H1 (cell line): Measurements from ENCODE around the gene OR51M1. TPM values are rescaled to one million over a fixed set of nuclear protein-coding genes. Genes with fewer than 3 reads are reported as not detected.

ENCODE experiments used
- CTCF ChIA-PET: fragments of 300-600 bp; sonication (Branson Sonifier 250); formaldehyde crosslinking; loops from one replicate; lab custom pipeline; 2021; ENCODE audit not compliant: partially characterized antibody; lab: Charles Lee
- POLR2A ChIA-PET: fragments of 300-600 bp; sonication (Branson Sonifier 250); formaldehyde crosslinking; loops from one replicate; lab custom pipeline; 2021; ENCODE audit warnings: inconsistent platforms; ENCODE audit not compliant: partially characterized antibody; lab: Charles Lee
- DNase-seq, 2 experiments: peaks; one replicate each; pipeline versions ENCODE4 v3.0.0 to v3.0.0-alpha.2; 2010 to 2022; ENCODE audit warnings: low spot score in 2 of 2, low read depth in 1 of 2, mixed read lengths in 1 of 2
- FAIRE-seq: peaks from 2 replicates; lab custom pipeline; 2011; peaks lifted over from hg19 to GRCh38; lab: Jason Lieb, UNC
- H2AFZ ChIP-seq: 2 replicates; pipeline ENCODE4 v1.8.1; 2012; ENCODE audit warnings: low read length, inconsistent platforms
- H2AK5ac ChIP-seq: 2 replicates; pipeline ENCODE4 v1.6.1; 2013; ENCODE audit warnings: low read depth, low read length
- H2BK120ac ChIP-seq: replicated peaks from 2 replicates; pipeline ENCODE3; 2013; ENCODE audit warnings: low read depth, low read length, inconsistent platforms
- H2BK12ac ChIP-seq: 2 replicates; pipeline ENCODE4 v1.6.1; 2013; ENCODE audit warnings: low read depth, low read length
- H2BK15ac ChIP-seq: 2 replicates; pipeline ENCODE4 v1.6.1; 2013; ENCODE audit warnings: low read length
- H2BK20ac ChIP-seq: 2 replicates; pipeline ENCODE4 v1.6.1; 2013; ENCODE audit warnings: low read length
- H2BK5ac ChIP-seq: 2 replicates; pipeline ENCODE4 v1.6.1; 2013; ENCODE audit warnings: low read depth, low read length
- H3K14ac ChIP-seq: 2 replicates; pipeline ENCODE4 v1.6.1; 2013; ENCODE audit warnings: inconsistent platforms; ENCODE audit not compliant: insufficient read length
- H3K18ac ChIP-seq: 2 replicates; pipeline ENCODE4 v1.6.1; 2013; ENCODE audit warnings: low read length; ENCODE audit errors: extremely low read depth
- H3K23ac ChIP-seq: 2 replicates; pipeline ENCODE4 v1.6.1; 2013; ENCODE audit warnings: inconsistent platforms; ENCODE audit not compliant: insufficient read length
- H3K23me2 ChIP-seq: 2 replicates; pipeline ENCODE4 v1.6.1; 2013; ENCODE audit warnings: low read depth, low read length
- H3K27ac ChIP-seq: 2 replicates; pipeline ENCODE4 v1.6.1; 2011; ENCODE audit warnings: low read depth, low read length, inconsistent platforms
- H3K27me3 ChIP-seq, 4 experiments: replicated peaks in 1 of 4; 1 replicate in 1 of 4; 2 replicates in 3 of 4; pipeline versions ENCODE4 v1.6.1 to v1.8.1; 2011 to 2013; ENCODE audit warnings: low read length in 3 of 4, mild to moderate bottlenecking in 3 of 4, inconsistent platforms in 2 of 4, mixed read lengths in 2 of 4, moderate library complexity in 1 of 4; ENCODE audit not compliant: control insufficient read depth in 3 of 4, insufficient read depth in 3 of 4; ENCODE audit errors: extremely low read depth in 1 of 4
- H3K36me3 ChIP-seq, 4 experiments: 2 replicates each; pipeline versions ENCODE4 v1.6.1 to v1.8.1; 2011 to 2013; ENCODE audit warnings: mild to moderate bottlenecking in 4 of 4, low read length in 3 of 4, moderate library complexity in 2 of 4, control low read depth in 1 of 4, inconsistent platforms in 1 of 4; ENCODE audit not compliant: insufficient read depth in 4 of 4, control insufficient read depth in 2 of 4
- H3K4ac ChIP-seq: replicated peaks from 2 replicates; pipeline ENCODE3; 2013; ENCODE audit warnings: low read length, low read depth, mixed read lengths, inconsistent platforms; ENCODE audit not compliant: insufficient read length
- H3K4me1 ChIP-seq, 4 experiments: replicated peaks in 1 of 4; 1 replicate in 1 of 4; 2 replicates in 3 of 4; pipeline versions ENCODE4 v1.6.1 to v1.8.1; 2011 to 2013; ENCODE audit warnings: low read length in 3 of 4, inconsistent platforms in 2 of 4, mixed read lengths in 1 of 4; ENCODE audit not compliant: insufficient read depth in 4 of 4, control insufficient read depth in 3 of 4
- H3K4me2 ChIP-seq, 2 experiments: 2 replicates each; pipeline versions ENCODE4 v1.6.1 to v1.8.1; 2011 to 2013; ENCODE audit warnings: low read depth in 2 of 2, low read length in 2 of 2, control low read depth in 1 of 2, inconsistent platforms in 1 of 2, mild to moderate bottlenecking in 1 of 2; ENCODE audit not compliant: insufficient read depth in 1 of 2
- H3K4me3 ChIP-seq, 4 experiments: fragments of 200-600, 300-600 bp in 1 of 4; sonication (generic), shearing (Covaris generic), sonication (Bioruptor Twin) in 1 of 4; 2 replicates each; pipeline versions ENCODE4 v1.5.1 to v1.8.1; 2011 to 2016; ENCODE audit warnings: low read length in 4 of 4, low read depth in 3 of 4, control low read depth in 2 of 4, inconsistent platforms in 2 of 4, mild to moderate bottlenecking in 2 of 4, mixed read lengths in 1 of 4, moderate library complexity in 1 of 4; ENCODE audit not compliant: insufficient read depth in 2 of 4; ENCODE audit errors: extremely low read depth in 1 of 4
- H3K56ac ChIP-seq: replicated peaks from 2 replicates; pipeline ENCODE3; 2013; ENCODE audit warnings: low read depth, mild to moderate bottlenecking, mixed read lengths, low read length, inconsistent platforms; ENCODE audit not compliant: insufficient read length
- H3K79me1 ChIP-seq: 2 replicates; pipeline ENCODE4 v1.6.1; 2013; ENCODE audit warnings: low read depth, low read length, control low read depth
- H3K79me2 ChIP-seq, 2 experiments: 2 replicates each; pipeline versions ENCODE4 v1.6.1 to v1.8.1; 2012 to 2013; ENCODE audit warnings: low read length in 2 of 2, mild to moderate bottlenecking in 2 of 2, inconsistent platforms in 1 of 2; ENCODE audit not compliant: insufficient read depth in 2 of 2, control insufficient read depth in 1 of 2
- H3K9ac ChIP-seq, 4 experiments: replicated peaks in 1 of 4; 1 replicate in 1 of 4; 2 replicates in 3 of 4; pipeline versions ENCODE4 v1.6.1 to v1.8.1; 2011 to 2013; ENCODE audit warnings: low read depth in 3 of 4, low read length in 3 of 4, control low read depth in 2 of 4, mild to moderate bottlenecking in 2 of 4, moderate library complexity in 2 of 4, inconsistent platforms in 1 of 4; ENCODE audit errors: extremely low read depth in 1 of 4
- H3K9me3 ChIP-seq, 2 experiments: 2 replicates each; pipeline versions ENCODE4 v1.6.1 to v1.8.1; 2012 to 2013; ENCODE audit warnings: mild to moderate bottlenecking in 2 of 2, moderate library complexity in 2 of 2, control low read depth in 1 of 2, inconsistent platforms in 1 of 2, low read depth in 1 of 2, low read length in 1 of 2, mixed read lengths in 1 of 2; ENCODE audit not compliant: insufficient read depth in 2 of 2
- H4K20me1 ChIP-seq, 2 experiments: replicated peaks in 1 of 2; 2 replicates each; pipeline versions ENCODE3 to v1.8.1; 2011 to 2013; ENCODE audit warnings: inconsistent platforms in 2 of 2, low read length in 2 of 2, mild to moderate bottlenecking in 1 of 2; ENCODE audit not compliant: insufficient read depth in 2 of 2, control insufficient read depth in 1 of 2
- H4K5ac ChIP-seq: 2 replicates; pipeline ENCODE4 v1.6.1; 2013; ENCODE audit warnings: low read length, low read depth, mixed read lengths, inconsistent platforms; ENCODE audit not compliant: insufficient read length
- H4K8ac ChIP-seq: 2 replicates; pipeline ENCODE4 v1.8.0; 2013; ENCODE audit warnings: mild to moderate bottlenecking, moderate library complexity, low read length, inconsistent platforms; ENCODE audit not compliant: insufficient read depth; ENCODE audit errors: extremely low read depth
- H4K91ac ChIP-seq: replicated peaks from 2 replicates; pipeline ENCODE3; 2013; ENCODE audit warnings: low read length, mixed read lengths, inconsistent platforms; ENCODE audit not compliant: insufficient read length
- BACH1 ChIP-seq: IDR thresholded peaks from 2 replicates; pipeline ENCODE4 v1.6.1; 2012; ENCODE audit warnings: low read length, improper control_type of control experiment
- HDAC2 ChIP-seq, 2 experiments: fragments of 300-600 bp in 1 of 2; sonication (generic) in 1 of 2; IDR thresholded peaks; 2 replicates each; pipeline ENCODE4 v1.6.1; 2011 to 2012; ENCODE audit warnings: low read depth in 2 of 2, low read length in 2 of 2, mild to moderate bottlenecking in 2 of 2, moderate library complexity in 2 of 2, borderline replicate concordance in 1 of 2, inconsistent platforms in 1 of 2
- KDM5A ChIP-seq: fragments of 200-600 bp; IDR thresholded peaks from 2 replicates; pipeline ENCODE4 v1.7.1; 2012; ENCODE audit warnings: mild to moderate bottlenecking, low read length, inconsistent platforms, mixed read lengths
- RBBP5 ChIP-seq: IDR thresholded peaks from 2 replicates; pipeline ENCODE4 v1.7.1; 2012; ENCODE audit warnings: low read depth, mild to moderate bottlenecking, inconsistent platforms, low read length, moderate library complexity, borderline replicate concordance
- RNF2 ChIP-seq: fragments of 200-900, 300-1000 bp; sonication (generic); IDR thresholded peaks from 2 replicates; pipeline ENCODE4 v1.7.1; 2016; ENCODE audit warnings: borderline replicate concordance, low read depth, mild to moderate bottlenecking, antibody characterized with exemption, low read length; ENCODE audit not compliant: poor library complexity, severe bottlenecking; ENCODE audit errors: missing control alignments
- SP1 ChIP-seq: IDR thresholded peaks from 2 replicates; pipeline ENCODE4 v1.6.1; 2011; ENCODE audit warnings: low read depth, low read length
- SP4 ChIP-seq: IDR thresholded peaks from 2 replicates; pipeline ENCODE4 v1.6.1; 2012; ENCODE audit warnings: low read length, inconsistent platforms
- TAF1 ChIP-seq: IDR thresholded peaks from 2 replicates; pipeline ENCODE4 v1.6.1; 2011; ENCODE audit warnings: mild to moderate bottlenecking, low read depth, low read length
- ZNF274 ChIP-seq: IDR thresholded peaks from 2 replicates; pipeline ENCODE4 v1.7.0; 2012; ENCODE audit warnings: low read length, borderline replicate concordance; ENCODE audit errors: extremely low read depth
- WGBS, 2 experiments: shearing (Covaris generic) in 1 of 2; methylation state at CpG; one replicate each; pipeline versions ENCODE4 v1.1.6 to v1.1.7; 2013 to 2015; ENCODE audit warnings: low lambda C conversion rate in 2 of 2, mixed read lengths in 2 of 2, inconsistent platforms in 1 of 2, low coverage in 1 of 2, missing lambda C conversion rate in 1 of 2; ENCODE audit not compliant: insufficient replicate concordance in 2 of 2, insufficient coverage in 1 of 2, insufficient read length in 1 of 2; ENCODE audit errors: extremely low coverage in 1 of 2, missing lambda C conversion rate in 1 of 2; 5-methylcytosine and 5-hydroxymethylcytosine counted together
- polyA plus RNA-seq, 7 experiments: library from polyadenylated mRNA; depleted of rRNA in 3 of 7; stranded (reverse) in 5 of 7; unstranded in 2 of 7; fragments of >200 nt in 5 of 7; fragments of 200-250 nt in 2 of 7; gene quantifications; 1 replicate in 5 of 7; 2 replicates in 1 of 7; 4 replicates in 1 of 7; pipeline versions ENCODE4 v1.2.1 to v1.2.3, GENCODE V29; 2011 to 2013; ENCODE audit warnings: missing spikeins in 2 of 7, mixed read lengths in 2 of 7
- total RNA-seq: library from RNA; stranded (reverse); fragmentation: NEBNext Ultra II Directional; extraction: Animal tissue kit (Norgen Biotek cat#: 25700); gene quantifications from 2 replicates; pipeline ENCODE4 v1.2.1, GENCODE V29; 2021

OR51M1 gene
- total and polyA plus RNA-seq, 2 of the 8 experiments (the other 6 are each of a cell fraction or from before 2014, with no cell fraction given) = 0.08 TPM; not detected in 1

DNA sequence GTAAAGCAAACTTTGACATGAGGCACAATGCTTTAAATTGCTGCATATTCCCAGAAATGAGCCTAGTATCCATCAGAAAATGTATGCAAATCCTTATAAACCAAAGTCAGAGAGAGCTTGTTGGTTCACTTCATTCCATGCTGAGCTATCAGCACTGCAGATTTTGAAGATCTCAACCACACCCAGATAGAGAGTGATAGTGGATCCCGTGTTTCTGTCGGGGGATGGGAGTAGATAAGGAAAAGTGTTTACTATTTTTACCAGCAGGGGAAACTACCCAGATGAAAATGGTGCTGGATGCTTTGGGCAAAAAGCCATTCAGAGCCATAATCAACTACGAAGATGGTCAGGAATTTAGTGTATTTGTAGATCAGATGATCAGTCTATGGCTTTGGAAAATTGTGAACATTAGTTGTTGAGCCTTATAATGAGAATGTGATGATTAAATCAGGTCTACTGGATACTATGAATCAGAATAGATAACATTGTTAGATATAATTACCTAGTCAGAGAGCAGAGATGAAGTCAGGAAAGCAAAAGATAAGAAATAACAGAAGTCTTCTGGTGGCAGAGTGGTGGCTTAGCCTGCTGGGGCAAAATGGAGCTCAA, 21.5 kb upstream of the OR51M1 start:
- Histone ChIP-seq H3K4me3 (no peak overlapping the region), H4K91ac (no peak overlapping the region), H3K56ac (no peak overlapping the region), H3K79me1 (no peaks in the 10 kb centered on the region)
- no peak for FAIRE-seq
- TF ChIP-seq TAF1 = no peak
- no peak for TF ChIP-seq HDAC2 (IDR thresholded peaks at IDR 0.05; ENCODE audit: borderline replicate concordance in 1 of 2, low read depth in 2 of 2, low read length in 2 of 2)
- no peak for TF ChIP-seq BACH1
- no peak for TF ChIP-seq SP4
- TF ChIP-seq RBBP5 = no peak
- no peak for TF ChIP-seq RNF2
- no peak for TF ChIP-seq ZNF274
- no peak for TF ChIP-seq SP1
- no peak for TF ChIP-seq KDM5A
- TF ChIP-seq, all 59 proteins: peak for 0
- H2BK5ac ChIP-seq = no peak overlapping the region
- no peak for DNase-seq
- no peak overlapping the region for H3K4me2 ChIP-seq
- H3K18ac ChIP-seq = no peak overlapping the region
- no peak overlapping the region for H3K9ac ChIP-seq
- H3K36me3 ChIP-seq = no peaks in the 10 kb centered on the region
- H3K23ac ChIP-seq = no peak overlapping the region
- H3K27ac ChIP-seq = no peak overlapping the region
- WGBS, 2 experiments = 67% methylated on average over 3 of the region's 3 CpGs; no CpG with 5 or more reads in 1 of the 2 experiments
- H4K5ac ChIP-seq = no peak overlapping the region
- no peak overlapping the region for H2AK5ac ChIP-seq
- ChIA-PET POLR2A (no interaction called here), CTCF (interaction anchor here (0.7 to 1.9 kb wide), 5 partner anchors 10 to 73 kb away, joined by 3 to 4 read pairs (median 3); partner anchors contain the start of gene OR51B5)
- no peaks in the 10 kb centered on the region for H3K27me3 ChIP-seq
- no peaks in the 10 kb centered on the region for H4K20me1 ChIP-seq
- no peak overlapping the region for H2BK15ac ChIP-seq
- no peaks in the 10 kb centered on the region for H3K4me1 ChIP-seq
- no peak overlapping the region for H2AFZ ChIP-seq
- H2BK120ac ChIP-seq = no peak overlapping the region
- no peak overlapping the region for H2BK12ac ChIP-seq
- H3K9me3 ChIP-seq = no peaks in the 10 kb centered on the region
- H3K79me2 ChIP-seq = no peaks in the 10 kb centered on the region
- no peak overlapping the region for H4K8ac ChIP-seq
- H2BK20ac ChIP-seq = no peak overlapping the region
- no peak overlapping the region for H3K14ac ChIP-seq
- peaks cover 4% of the 10 kb centered on the region; the same call in 1 of the 2 replicates for H3K23me2 ChIP-seq
- H3K4ac ChIP-seq = no peak overlapping the region
